H9 (cell line): ENCODE results near the gene QSER1. TPM values are rescaled to one million over a fixed set of nuclear protein-coding genes. Genes with fewer than 3 reads are reported as not detected.
A peak's percentile ranks its signal among the peaks of the same experiment; 100 is the strongest.

Experiments
- DNase-seq: peaks from one replicate; pipeline ENCODE4 v3.0.0-alpha.2; 2017
- H2AFZ ChIP-seq: one replicate; pipeline ENCODE4 v1.6.1; 2013; ENCODE audit warnings: mild to moderate bottlenecking, low read length, control low read depth, moderate library complexity
- H2AK5ac ChIP-seq: 2 replicates; pipeline ENCODE4 v1.6.1; 2013; ENCODE audit warnings: low read length, control low read depth, mixed read lengths; ENCODE audit not compliant: insufficient read length
- H2BK120ac ChIP-seq: one replicate; pipeline ENCODE4 v1.6.1; 2013; ENCODE audit warnings: low read depth, mild to moderate bottlenecking, low read length, control low read depth, inconsistent platforms; ENCODE audit not compliant: poor library complexity, severe bottlenecking
- H2BK12ac ChIP-seq: 2 replicates; pipeline ENCODE4 v1.6.1; 2013; ENCODE audit warnings: low read length, control low read depth, mixed read lengths, low read depth; ENCODE audit not compliant: insufficient read length
- H2BK15ac ChIP-seq: 2 replicates; pipeline ENCODE4 v1.6.1; 2013; ENCODE audit warnings: low read depth, low read length, control low read depth
- H2BK20ac ChIP-seq: one replicate; pipeline ENCODE4 v1.6.1; 2013; ENCODE audit warnings: low read depth, mild to moderate bottlenecking, low read length, control low read depth, inconsistent platforms; ENCODE audit not compliant: poor library complexity, severe bottlenecking
- H2BK5ac ChIP-seq: 2 replicates; pipeline ENCODE4 v1.6.1; 2013; ENCODE audit warnings: low read length, control low read depth, mixed read lengths; ENCODE audit not compliant: insufficient read length
- H3K14ac ChIP-seq: 2 replicates; pipeline ENCODE4 v1.6.1; 2013; ENCODE audit warnings: low read length, control low read depth; ENCODE audit not compliant: insufficient read depth
- H3K18ac ChIP-seq: 2 replicates; pipeline ENCODE4 v1.6.1; 2013; ENCODE audit warnings: low read depth, mild to moderate bottlenecking, mixed read lengths, low read length, control low read depth; ENCODE audit not compliant: insufficient read length
- H3K23ac ChIP-seq: 2 replicates; pipeline ENCODE4 v1.6.1; 2013; ENCODE audit warnings: low read length, control low read depth, mixed read lengths, low read depth; ENCODE audit not compliant: insufficient read length
- H3K23me2 ChIP-seq: 2 replicates; pipeline ENCODE4 v1.6.1; 2013; ENCODE audit warnings: low read depth, mild to moderate bottlenecking, mixed read lengths, low read length, control low read depth; ENCODE audit not compliant: insufficient read length, poor library complexity, severe bottlenecking
- H3K27ac ChIP-seq: 2 replicates; pipeline ENCODE4 v1.5.1; 2013; ENCODE audit warnings: low read length, control low read depth, mixed read lengths, low read depth; ENCODE audit not compliant: insufficient read length
- H3K27me3 ChIP-seq: 2 replicates; pipeline ENCODE4 v1.6.1; 2013; ENCODE audit warnings: low read length, control low read depth, inconsistent platforms; ENCODE audit not compliant: insufficient read depth
- H3K4ac ChIP-seq: 2 replicates; pipeline ENCODE4 v1.6.1; 2013; ENCODE audit warnings: low read depth, mild to moderate bottlenecking, control low read depth, inconsistent platforms, low read length, moderate library complexity
- H3K4me1 ChIP-seq: 2 replicates; pipeline ENCODE4 v1.6.1; 2013; ENCODE audit warnings: low read length, control low read depth, inconsistent platforms; ENCODE audit not compliant: insufficient read depth
- H3K4me2 ChIP-seq: 2 replicates; pipeline ENCODE4 v1.6.1; 2013; ENCODE audit warnings: low read length, control low read depth, mixed read lengths; ENCODE audit not compliant: insufficient read length, insufficient read depth
- H3K56ac ChIP-seq: 2 replicates; pipeline ENCODE4 v1.6.1; 2013; ENCODE audit warnings: low read depth, mild to moderate bottlenecking, mixed read lengths, low read length, control low read depth; ENCODE audit not compliant: insufficient read length
- H3K79me1 ChIP-seq: 2 replicates; pipeline ENCODE4 v1.6.1; 2013; ENCODE audit warnings: low read depth, mild to moderate bottlenecking, moderate library complexity, low read length, control low read depth, inconsistent platforms; ENCODE audit not compliant: insufficient read depth, poor library complexity, severe bottlenecking
- H3K79me2 ChIP-seq: 2 replicates; pipeline ENCODE4 v1.6.1; 2013; ENCODE audit warnings: low read length, control low read depth, inconsistent platforms; ENCODE audit not compliant: insufficient read depth
- H3K9ac ChIP-seq: 2 replicates; pipeline ENCODE4 v1.6.1; 2013; ENCODE audit warnings: low read length, control low read depth, mixed read lengths; ENCODE audit not compliant: insufficient read length; ENCODE audit errors: extremely low read depth
- H3K9me3 ChIP-seq: one replicate; pipeline ENCODE4 v1.6.1; 2013; ENCODE audit warnings: low read depth, low read length, inconsistent platforms; ENCODE audit not compliant: control insufficient read depth
- H3T11ph ChIP-seq: one replicate; pipeline ENCODE4 v1.6.1; 2013; ENCODE audit warnings: mild to moderate bottlenecking, low read length, control low read depth, inconsistent platforms
- H4K20me1 ChIP-seq: one replicate; pipeline ENCODE4 v1.6.1; 2013; ENCODE audit not compliant: control insufficient read depth, insufficient read length, insufficient read depth
- H4K5ac ChIP-seq: 2 replicates; pipeline ENCODE4 v1.6.1; 2013; ENCODE audit warnings: low read depth, mild to moderate bottlenecking, mixed read lengths, low read length, control low read depth; ENCODE audit not compliant: insufficient read length
- H4K8ac ChIP-seq: replicated peaks from 2 replicates; pipeline ENCODE4 v1.6.1; 2013; ENCODE audit warnings: low read length, control low read depth, mixed read lengths, low read depth; ENCODE audit not compliant: insufficient read length
- H4K91ac ChIP-seq: 2 replicates; pipeline ENCODE4 v1.6.1; 2013; ENCODE audit warnings: low read depth, mild to moderate bottlenecking, moderate library complexity, mixed read lengths, low read length, control low read depth; ENCODE audit not compliant: insufficient read length
- H3K27ac Mint-ChIP-seq, 3 experiments: 2 replicates in 2 of 3; 3 replicates in 1 of 3; pipeline ENCODE4 v1.8.0; 2020 to 2021; ENCODE audit warnings: mixed read lengths in 3 of 3, mild to moderate bottlenecking in 1 of 3, moderate library complexity in 1 of 3
- H3K27me3 Mint-ChIP-seq: 2 replicates; pipeline ENCODE4 v1.8.0; 2021; ENCODE audit warnings: low read depth, mild to moderate bottlenecking, moderate library complexity, mixed read lengths
- H3K36me3 Mint-ChIP-seq, 3 experiments: 2 replicates in 2 of 3; 3 replicates in 1 of 3; pipeline ENCODE4 v1.8.0; 2020 to 2021; ENCODE audit warnings: low read depth in 3 of 3, mixed read lengths in 3 of 3; ENCODE audit not compliant: insufficient read depth in 1 of 3
- H3K4me1 Mint-ChIP-seq, 2 experiments: 2 replicates each; pipeline ENCODE4 v1.8.0; 2020; ENCODE audit warnings: mixed read lengths in 2 of 2
- H3K4me3 Mint-ChIP-seq, 2 experiments: 2 replicates in 1 of 2; 3 replicates in 1 of 2; pipeline ENCODE4 v1.8.0; 2020 to 2021; ENCODE audit warnings: mild to moderate bottlenecking in 2 of 2, mixed read lengths in 2 of 2, moderate library complexity in 1 of 2
- H3K9me3 Mint-ChIP-seq, 2 experiments: 2 replicates in 1 of 2; 3 replicates in 1 of 2; pipeline ENCODE4 v1.8.0; 2020; ENCODE audit warnings: mild to moderate bottlenecking in 2 of 2, mixed read lengths in 2 of 2, moderate library complexity in 1 of 2
- WGBS: extraction: QIAGEN DNeasy Blood & Tissue Kit; methylation state at CpG from one replicate; pipeline ENCODE4 v1.1.7; 2013; ENCODE audit warnings: missing lambda C conversion rate, low lambda C conversion rate, mixed read lengths; ENCODE audit not compliant: insufficient read length; ENCODE audit errors: extremely low coverage; 5-methylcytosine and 5-hydroxymethylcytosine counted together
- total RNA-seq: library from RNA; stranded (reverse); gene quantifications from 2 replicates; pipeline ENCODE4 v1.2.1, GENCODE V29; 2021
- TF ChIP-seq, protein P1 (sequence below): fragments of 200-600 bp; sonication (generic); conservative IDR thresholded peaks from 3 replicates; pipeline ENCODE4 v1.8.0; 2021; ENCODE audit warnings: antibody characterized with exemption, mild to moderate bottlenecking

The QSER1 gene
- total RNA-seq, 1 experiment from 2014 or later: 139 TPM

DNA sequence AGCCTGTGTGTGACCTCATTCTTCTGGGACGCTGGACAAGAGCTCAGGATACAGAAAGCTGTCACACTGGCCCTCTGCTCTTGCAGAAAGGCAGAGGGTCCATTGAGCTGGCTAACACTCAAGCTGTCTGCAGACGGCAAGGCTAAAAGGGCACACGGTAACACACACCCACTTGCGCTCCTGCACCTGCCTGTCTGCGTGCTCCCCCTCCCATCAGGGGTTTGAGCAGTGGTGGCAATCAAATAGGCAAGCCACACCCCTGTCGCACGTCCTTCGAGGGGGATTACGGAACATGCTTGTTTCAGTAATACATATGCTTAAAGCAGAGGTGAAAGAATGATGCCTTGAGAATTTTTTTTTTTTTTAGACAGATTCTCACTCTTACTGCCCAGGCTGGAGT is 7.1 kb upstream of the QSER1 start:
- TF ChIP-seq, protein P1, sequence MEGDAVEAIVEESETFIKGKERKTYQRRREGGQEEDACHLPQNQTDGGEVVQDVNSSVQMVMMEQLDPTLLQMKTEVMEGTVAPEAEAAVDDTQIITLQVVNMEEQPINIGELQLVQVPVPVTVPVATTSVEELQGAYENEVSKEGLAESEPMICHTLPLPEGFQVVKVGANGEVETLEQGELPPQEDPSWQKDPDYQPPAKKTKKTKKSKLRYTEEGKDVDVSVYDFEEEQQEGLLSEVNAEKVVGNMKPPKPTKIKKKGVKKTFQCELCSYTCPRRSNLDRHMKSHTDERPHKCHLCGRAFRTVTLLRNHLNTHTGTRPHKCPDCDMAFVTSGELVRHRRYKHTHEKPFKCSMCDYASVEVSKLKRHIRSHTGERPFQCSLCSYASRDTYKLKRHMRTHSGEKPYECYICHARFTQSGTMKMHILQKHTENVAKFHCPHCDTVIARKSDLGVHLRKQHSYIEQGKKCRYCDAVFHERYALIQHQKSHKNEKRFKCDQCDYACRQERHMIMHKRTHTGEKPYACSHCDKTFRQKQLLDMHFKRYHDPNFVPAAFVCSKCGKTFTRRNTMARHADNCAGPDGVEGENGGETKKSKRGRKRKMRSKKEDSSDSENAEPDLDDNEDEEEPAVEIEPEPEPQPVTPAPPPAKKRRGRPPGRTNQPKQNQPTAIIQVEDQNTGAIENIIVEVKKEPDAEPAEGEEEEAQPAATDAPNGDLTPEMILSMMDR: no peak
- no peak overlapping the region for H3K23ac ChIP-seq
- H2BK5ac ChIP-seq: no peak overlapping the region
- DNase-seq: peak; percentile 46
- no peak overlapping the region for H2BK20ac ChIP-seq
- no peak overlapping the region for H4K8ac ChIP-seq
- no peak overlapping the region for H3K56ac ChIP-seq
- Mint-ChIP-seq H3K27me3 (no peaks in the 10 kb centered on the region), H3K9me3 (peaks cover 27 to 32% of the 10 kb centered on the region in 2 experiments), H3K27ac (no peak overlapping the region), H3K4me3 (no peak overlapping the region), H3K4me1 (peaks cover 28 to 31% of the 10 kb centered on the region in 2 experiments), H3K36me3 (peaks cover 15 to 34% (median 23%) of the 10 kb centered on the region in 3 experiments)
- no peaks in the 10 kb centered on the region for H3K23me2 ChIP-seq
- no peak overlapping the region for H2BK12ac ChIP-seq
- no peak overlapping the region for H2AFZ ChIP-seq
- no peaks in the 10 kb centered on the region for H3K27me3 ChIP-seq
- no peaks in the 10 kb centered on the region for H3K79me1 ChIP-seq
- H3K27ac ChIP-seq: no peak overlapping the region
- H4K5ac ChIP-seq: no peak overlapping the region
- H3K9me3 ChIP-seq: no peaks in the 10 kb centered on the region
- H3K4ac ChIP-seq: no peak overlapping the region
- H3K9ac ChIP-seq: no peak overlapping the region
- no peak overlapping the region for H2AK5ac ChIP-seq
- H3K4me1 ChIP-seq: no peaks in the 10 kb centered on the region; the same call in 1 of the 2 replicates
- H2BK120ac ChIP-seq: no peak overlapping the region
- no peak overlapping the region for H4K91ac ChIP-seq
- no peaks in the 10 kb centered on the region for H4K20me1 ChIP-seq
- H3K79me2 ChIP-seq: no peaks in the 10 kb centered on the region; the same call in 1 of the 2 replicates
- no peak overlapping the region for H3K18ac ChIP-seq
- no peak overlapping the region for H3K14ac ChIP-seq
- no peak overlapping the region for H3K4me2 ChIP-seq
- no CpG with 5 or more reads among the region's 9 CpGs for WGBS
- no peak overlapping the region for H2BK15ac ChIP-seq
- no peak overlapping the region for H3T11ph ChIP-seq
